MCF 10A (cell line): Measurements from ENCODE around the gene GALNT9. TPM values are rescaled to one million over a fixed set of nuclear protein-coding genes. Genes with fewer than 3 reads are reported as not detected.

Source experiments
- BruUV-seq: library from RNA; stranded (reverse); fragments of 400-500 nt; replicated peaks from 2 replicates; lab custom pipeline; 2021; lab: Mats Ljungman, UMichigan
- CTCF ChIA-PET: fragments of 300-600 bp; sonication (Branson Sonifier 250); formaldehyde crosslinking; extraction: SDS; loops from one replicate; lab custom pipeline; 2021; ENCODE audit warnings: antibody characterized with exemption, inconsistent platforms; lab: Yijun Ruan, JAX
- POLR2A ChIA-PET: fragments of 300-600, 350-650 bp; sonication (Branson Sonifier 250); formaldehyde crosslinking; extraction: SDS; loops from one replicate; lab custom pipeline; 2020; ENCODE audit warnings: antibody characterized with exemption, inconsistent platforms; lab: Yijun Ruan, JAX
- DNase-seq: peaks from one replicate; pipeline ENCODE4 v3.0.0-alpha.2; 2018; ENCODE audit not compliant: unreplicated experiment
- H3K27ac Mint-ChIP-seq: one replicate; pipeline ENCODE4 v1.8.0; 2022; ENCODE audit warnings: mild to moderate bottlenecking, low read depth, mixed read lengths; ENCODE audit not compliant: unreplicated experiment
- H3K27me3 Mint-ChIP-seq: one replicate; pipeline ENCODE4 v1.8.0; 2022; ENCODE audit warnings: mixed read lengths; ENCODE audit not compliant: insufficient read depth, unreplicated experiment
- H3K36me3 Mint-ChIP-seq: one replicate; pipeline ENCODE4 v1.8.0; 2022; ENCODE audit warnings: mild to moderate bottlenecking, moderate library complexity, mixed read lengths; ENCODE audit not compliant: insufficient read depth, unreplicated experiment
- H3K4me1 Mint-ChIP-seq: one replicate; pipeline ENCODE4 v1.8.0; 2022; ENCODE audit warnings: mixed read lengths; ENCODE audit not compliant: insufficient read depth, unreplicated experiment
- H3K4me3 Mint-ChIP-seq: one replicate; pipeline ENCODE4 v1.8.0; 2022; ENCODE audit warnings: mild to moderate bottlenecking, moderate library complexity, mixed read lengths; ENCODE audit not compliant: unreplicated experiment
- H3K9me3 Mint-ChIP-seq: one replicate; pipeline ENCODE4 v1.8.0; 2022; ENCODE audit warnings: mixed read lengths; ENCODE audit not compliant: unreplicated experiment
- CTCF ChIP-seq: fragments of 200-600 bp; IDR thresholded peaks from one replicate; pipeline ENCODE4 v1.8.0; 2022; ENCODE audit warnings: antibody characterized with exemption, mild to moderate bottlenecking; ENCODE audit not compliant: unreplicated experiment
- intact Hi-C: fragments of 100-400 bp; cut with micrococcal nuclease; formaldehyde crosslinking; loops from 2 replicates; pipeline ENCODE4 v1.14.1; 2022
- total RNA-seq: library from RNA; stranded (reverse); gene quantifications from 2 replicates; pipeline ENCODE4 v1.2.3, GENCODE V29; 2022

The GALNT9 gene
- total RNA-seq, 1 experiment from 2014 or later: 4.4 TPM

- intact Hi-C loops: no loop called here
- TF ChIP-seq CTCF: no peak
- ChIA-PET CTCF (no interaction called here), POLR2A (no interaction called here)
- no peaks in the 10 kb centered on the region for H3K36me3 Mint-ChIP-seq
- H3K27ac Mint-ChIP-seq: no peak overlapping the region
- no peak for DNase-seq
- peaks cover 38% of the 10 kb centered on the region for H3K27me3 Mint-ChIP-seq
- peaks cover 9% of the 10 kb centered on the region for H3K4me1 Mint-ChIP-seq
- H3K4me3 Mint-ChIP-seq: no peak overlapping the region
- no TSS peak for BruUV-seq
- H3K9me3 Mint-ChIP-seq: no peaks in the 10 kb centered on the region
Measured at GRCh38 chr12:132329720-132330548, 545 bp upstream of the GALNT9 start.

- ChIA-PET CTCF (interaction anchor here (0.6 to 0.7 kb wide), 2 partner anchors 173 to 175 kb away, joined by 3 read pairs; no protein-coding TSS in a partner anchor), POLR2A (interaction anchor here (0.6 to 2.7 kb wide), 7 partner anchors 9 to 317 kb away, joined by 3 to 20 read pairs (median 4); no protein-coding TSS in a partner anchor)
- no peak overlapping the region for H3K27ac Mint-ChIP-seq
- no peaks in the 10 kb centered on the region for H3K36me3 Mint-ChIP-seq
- H3K9me3 Mint-ChIP-seq: no peaks in the 10 kb centered on the region
- peaks cover 9% of the 10 kb centered on the region for H3K4me1 Mint-ChIP-seq
- intact Hi-C loops: no loop called here
- BruUV-seq: no TSS peak
- H3K27me3 Mint-ChIP-seq: peaks cover 24% of the 10 kb centered on the region
- DNase-seq: no peak
- no peak for TF ChIP-seq CTCF
- peak overlapping the region; percentile 59 for H3K4me3 Mint-ChIP-seq
Measured at GRCh38 chr12:132328282-132329029, 933 bp downstream of the GALNT9 start.

GRCh38 chr12:132327336-132328171 lies 1.8 kb downstream of the GALNT9 start:
- no peak for TF ChIP-seq CTCF
- peaks cover 9% of the 10 kb centered on the region for H3K4me1 Mint-ChIP-seq
- H3K27me3 Mint-ChIP-seq: peaks cover 30% of the 10 kb centered on the region
- no TSS peak for BruUV-seq
- H3K36me3 Mint-ChIP-seq: no peaks in the 10 kb centered on the region
- CTCF ChIA-PET: interaction anchor here (0.6 to 0.7 kb wide), 3 partner anchors 172 to 768 kb away, joined by 3 read pairs; no protein-coding TSS in a partner anchor
- intact Hi-C loops: loop anchor here (1.0 kb wide), 1 partner anchor 40 kb away; no protein-coding TSS in a partner anchor
- H3K27ac Mint-ChIP-seq: peak overlapping the region; percentile 92
- DNase-seq: peak; percentile 95
- POLR2A ChIA-PET: interaction anchor here (0.6 to 2.7 kb wide), 8 partner anchors 9 to 1094 kb away, joined by 3 to 20 read pairs (median 4); no protein-coding TSS in a partner anchor
- H3K9me3 Mint-ChIP-seq: no peaks in the 10 kb centered on the region
- peak overlapping the region; percentile 59 for H3K4me3 Mint-ChIP-seq
